Calu3 (cell line): ENCODE measurements around the gene NOD1. TPM values are rescaled to one million over a fixed set of nuclear protein-coding genes. Genes with fewer than 3 reads are reported as not detected.
A peak's percentile ranks its signal among the peaks of the same experiment; 100 is the strongest.
"Not testable (repeated sequence)": the region's sequence is repeated elsewhere in the genome, so short reads cannot be mapped to it uniquely, and the experiment has no call there.

ENCODE experiments used
- BruUV-seq: library from RNA; stranded (reverse); fragments of 400-500 nt; replicated peaks from 2 replicates; lab custom pipeline; 2021; lab: Mats Ljungman, UMichigan
- CTCF ChIA-PET: fragments of 300-600 bp; sonication (Branson Sonifier 250); formaldehyde crosslinking; loops from one replicate; lab custom pipeline; 2022; ENCODE audit warnings: antibody characterized with exemption; lab: Charles Lee
- DNase-seq: peaks from one replicate; pipeline ENCODE4 v3.0.0; 2022
- H3K27ac Mint-ChIP-seq: one replicate; pipeline ENCODE4 v1.8.0; 2022; ENCODE audit warnings: mixed read lengths; ENCODE audit not compliant: unreplicated experiment
- H3K27me3 Mint-ChIP-seq: one replicate; pipeline ENCODE4 v1.8.0; 2022; ENCODE audit warnings: mixed read lengths; ENCODE audit not compliant: unreplicated experiment
- H3K36me3 Mint-ChIP-seq: one replicate; pipeline ENCODE4 v1.8.0; 2022; ENCODE audit warnings: mild to moderate bottlenecking, moderate library complexity, mixed read lengths; ENCODE audit not compliant: insufficient read depth, unreplicated experiment
- H3K4me1 Mint-ChIP-seq: one replicate; pipeline ENCODE4 v1.8.0; 2022; ENCODE audit warnings: mild to moderate bottlenecking, low read depth, mixed read lengths; ENCODE audit not compliant: unreplicated experiment
- H3K4me3 Mint-ChIP-seq: one replicate; pipeline ENCODE4 v1.8.0; 2022; ENCODE audit warnings: mild to moderate bottlenecking, low read depth, moderate library complexity, mixed read lengths; ENCODE audit not compliant: unreplicated experiment
- H3K9me3 Mint-ChIP-seq: one replicate; pipeline ENCODE4 v1.8.0; 2022; ENCODE audit warnings: low read depth, mixed read lengths; ENCODE audit not compliant: unreplicated experiment
- intact Hi-C: fragments of 100-400 bp; cut with micrococcal nuclease; formaldehyde crosslinking; loops from one replicate; pipeline ENCODE4 v1.10.0; 2022; ENCODE audit not compliant: unreplicated experiment
- total RNA-seq: library from RNA; stranded (reverse); gene quantifications from 2 replicates; pipeline ENCODE4 v1.2.3, GENCODE V29; 2022
- TF ChIP-seq, protein P1 (sequence below): fragments of 200-600 bp; IDR thresholded peaks from one replicate; pipeline ENCODE4 v1.8.0; 2022; ENCODE audit warnings: antibody characterized with exemption; ENCODE audit not compliant: unreplicated experiment

Gene NOD1
- total RNA-seq, 1 experiment from 2014 or later, result 11.7 TPM

DNA sequence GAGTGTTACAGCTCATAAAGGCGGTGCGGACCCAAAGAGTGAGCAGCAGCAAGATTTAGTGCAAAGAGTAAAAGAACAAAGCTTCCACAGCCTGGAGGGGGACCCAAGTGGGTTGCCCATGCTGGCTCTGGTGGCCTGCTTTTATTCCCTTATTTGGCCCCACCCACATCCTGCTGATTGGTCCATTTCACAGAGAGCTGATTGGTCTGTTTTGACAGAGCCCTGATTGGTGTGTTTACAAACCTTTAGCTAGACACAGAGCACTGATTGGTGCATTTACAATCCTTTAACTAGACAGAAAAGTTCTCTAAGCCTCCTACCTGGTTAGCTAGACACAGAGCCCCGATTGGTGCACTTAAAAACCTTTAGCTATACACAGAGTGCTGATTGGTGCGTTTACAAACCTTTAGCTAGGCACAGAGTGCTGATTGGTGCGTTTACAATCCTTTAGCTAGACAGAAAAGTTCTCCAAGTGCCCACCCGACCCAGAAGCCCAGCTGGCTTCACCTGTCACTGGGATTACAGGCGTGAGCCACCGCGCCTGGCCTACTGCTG is 28.8 kb upstream of the NOD1 start:
- H3K9me3 Mint-ChIP-seq, DNase-seq, H3K27me3 Mint-ChIP-seq, BruUV-seq, H3K4me3 Mint-ChIP-seq, intact Hi-C loops: not testable (repeated sequence)
- CTCF ChIA-PET, result interaction anchor here (0.6 kb wide), 1 partner anchor 45 kb away, joined by 9 read pairs; no protein-coding TSS in a partner anchor
- H3K4me1 Mint-ChIP-seq, result peaks cover 46% of the 10 kb centered on the region
- peaks cover 50% of the 10 kb centered on the region for H3K36me3 Mint-ChIP-seq
- peak overlapping the region; percentile 22 for H3K27ac Mint-ChIP-seq

DNA sequence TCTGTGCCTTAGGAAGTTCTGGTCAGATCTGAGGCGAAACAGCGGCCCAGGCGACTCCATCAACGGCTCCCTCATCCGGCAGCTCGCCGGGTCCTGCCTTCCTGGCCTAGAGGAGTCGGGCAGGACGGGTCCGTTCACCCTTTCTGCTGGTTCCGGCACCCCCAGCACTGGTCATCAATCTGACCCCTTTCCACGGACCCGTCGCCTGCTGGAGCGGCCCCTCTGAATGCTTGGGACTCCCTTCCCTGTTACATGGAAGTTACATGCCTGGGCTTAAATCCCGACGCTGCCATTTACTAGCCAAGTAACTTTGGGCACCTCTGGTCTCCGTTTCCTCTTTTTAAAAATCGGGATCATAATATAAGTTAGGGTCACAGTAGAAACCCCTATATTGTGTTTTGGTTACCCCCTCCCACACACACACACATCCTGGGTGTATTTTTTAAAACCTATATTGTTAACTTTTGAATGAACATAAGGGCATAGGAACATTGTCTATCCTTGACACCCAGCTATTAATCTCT is 26.7 kb upstream of the NOD1 start:
- DNase-seq, result no peak
- H3K4me1 Mint-ChIP-seq, result peaks cover 62% of the 10 kb centered on the region
- peak overlapping the region; percentile 93 for H3K27ac Mint-ChIP-seq
- CTCF ChIA-PET, result no interaction called here
- no peaks in the 10 kb centered on the region for H3K9me3 Mint-ChIP-seq
- peak overlapping the region; percentile 91 for H3K4me3 Mint-ChIP-seq
- peaks cover 66% of the 10 kb centered on the region for H3K36me3 Mint-ChIP-seq
- TSS peak; percentile 91 for BruUV-seq
- no peaks in the 10 kb centered on the region for H3K27me3 Mint-ChIP-seq
- TF ChIP-seq, protein P1, sequence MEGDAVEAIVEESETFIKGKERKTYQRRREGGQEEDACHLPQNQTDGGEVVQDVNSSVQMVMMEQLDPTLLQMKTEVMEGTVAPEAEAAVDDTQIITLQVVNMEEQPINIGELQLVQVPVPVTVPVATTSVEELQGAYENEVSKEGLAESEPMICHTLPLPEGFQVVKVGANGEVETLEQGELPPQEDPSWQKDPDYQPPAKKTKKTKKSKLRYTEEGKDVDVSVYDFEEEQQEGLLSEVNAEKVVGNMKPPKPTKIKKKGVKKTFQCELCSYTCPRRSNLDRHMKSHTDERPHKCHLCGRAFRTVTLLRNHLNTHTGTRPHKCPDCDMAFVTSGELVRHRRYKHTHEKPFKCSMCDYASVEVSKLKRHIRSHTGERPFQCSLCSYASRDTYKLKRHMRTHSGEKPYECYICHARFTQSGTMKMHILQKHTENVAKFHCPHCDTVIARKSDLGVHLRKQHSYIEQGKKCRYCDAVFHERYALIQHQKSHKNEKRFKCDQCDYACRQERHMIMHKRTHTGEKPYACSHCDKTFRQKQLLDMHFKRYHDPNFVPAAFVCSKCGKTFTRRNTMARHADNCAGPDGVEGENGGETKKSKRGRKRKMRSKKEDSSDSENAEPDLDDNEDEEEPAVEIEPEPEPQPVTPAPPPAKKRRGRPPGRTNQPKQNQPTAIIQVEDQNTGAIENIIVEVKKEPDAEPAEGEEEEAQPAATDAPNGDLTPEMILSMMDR, result no peak
- intact Hi-C loops, result no loop called here

DNA sequence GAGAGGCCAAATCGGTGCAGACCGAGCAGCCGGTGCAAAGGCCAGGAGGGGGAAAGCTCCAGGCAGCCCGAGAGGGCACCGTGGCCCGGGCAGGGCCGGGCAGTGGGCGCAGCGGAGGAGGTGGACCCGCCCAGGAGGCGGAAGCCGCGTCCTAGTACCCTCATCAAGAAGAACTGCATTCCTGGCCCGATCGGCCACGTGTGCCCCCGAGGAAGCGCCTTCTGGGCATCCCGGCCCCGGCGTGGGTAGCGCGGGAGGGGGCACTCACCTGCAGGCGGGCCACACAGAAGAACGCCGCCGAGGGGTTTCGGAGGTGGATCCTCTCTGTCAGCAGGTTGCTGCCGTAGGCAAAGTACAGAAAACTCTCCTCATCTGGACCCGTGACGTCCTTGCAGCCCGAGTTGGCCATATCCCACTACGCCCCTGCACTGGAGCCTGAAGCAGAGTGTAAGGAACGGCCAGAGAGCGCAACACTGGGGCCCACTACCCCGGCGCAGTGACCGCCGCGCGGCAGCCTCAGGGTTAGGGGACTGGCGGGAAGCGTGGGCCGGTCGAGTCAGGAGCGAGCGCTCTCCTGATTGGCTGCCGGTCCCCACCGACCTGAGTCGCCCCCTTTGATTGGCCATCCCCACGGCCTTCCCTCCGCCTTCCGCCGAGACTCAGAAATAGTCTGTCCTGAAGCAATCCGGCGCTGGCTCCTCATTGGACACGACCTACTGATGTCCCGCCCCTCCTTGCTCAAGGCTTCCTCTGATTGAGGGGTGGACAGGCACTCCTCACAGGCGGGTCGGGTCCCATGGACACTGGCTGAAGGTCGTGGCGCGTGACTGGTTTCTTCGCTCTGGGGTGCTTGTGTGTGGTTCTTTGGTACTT is 26.0 kb upstream of the NOD1 start, which contains the start of gene GGCT:
Gene GGCT (minus strand): TSS at position 529 of the 873 bp plus-strand sequence. CDS start 120 bp downstream, at position 409.
- H3K9me3 Mint-ChIP-seq, result no peaks in the 10 kb centered on the region

DNA sequence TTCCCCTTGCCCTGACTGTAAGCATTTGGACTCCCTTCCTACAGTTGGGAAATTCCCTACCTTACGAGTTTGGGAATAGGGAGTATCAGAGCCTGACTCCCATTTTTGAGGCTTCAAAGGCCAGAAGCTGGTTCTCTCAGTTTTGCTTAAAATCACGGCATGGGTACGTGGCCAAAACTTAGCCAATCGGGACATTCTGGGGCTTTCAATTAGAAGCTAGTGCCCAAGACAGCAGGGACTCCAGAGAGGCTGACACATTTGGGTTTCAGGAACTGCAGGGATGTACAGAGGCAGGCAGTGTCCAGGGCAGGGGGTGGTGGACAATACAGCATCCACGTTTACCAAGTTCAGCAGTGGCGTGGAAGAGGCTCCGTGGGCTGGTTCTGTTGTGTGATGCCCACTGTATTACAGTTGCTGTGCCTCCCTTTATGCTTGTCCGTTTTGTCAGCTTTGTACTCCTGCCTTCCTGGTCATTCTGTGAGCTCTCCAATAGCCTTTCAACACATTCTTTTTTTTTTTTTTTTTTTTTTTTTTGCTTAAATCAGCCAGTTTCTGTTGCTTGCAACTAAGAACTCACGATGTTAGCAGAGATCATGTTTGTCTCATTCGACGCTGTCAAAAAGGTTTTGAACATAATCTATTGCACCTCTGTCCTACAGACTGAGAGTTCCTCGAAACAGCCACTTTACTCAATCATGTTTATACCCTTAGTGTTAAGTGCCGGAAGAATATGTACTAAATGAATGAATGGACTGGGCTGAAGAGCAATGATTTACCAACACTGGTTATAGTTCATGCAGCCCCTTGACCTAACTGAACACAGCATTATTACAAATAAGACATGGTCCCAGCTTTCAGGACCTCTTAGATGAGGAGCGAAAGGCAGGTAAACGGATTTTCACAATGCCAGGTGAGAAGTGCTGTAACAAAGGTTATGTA is 25.0 kb upstream of the NOD1 start:
- H3K9me3 Mint-ChIP-seq, result no peaks in the 10 kb centered on the region
- DNase-seq, result no peak
- CTCF ChIA-PET, result interaction anchor here (0.6 to 1.6 kb wide), 5 partner anchors 60 to 339 kb away, joined by 3 to 5 read pairs (median 3); no protein-coding TSS in a partner anchor
- intact Hi-C loops, result no loop called here
- peaks cover 46% of the 10 kb centered on the region for H3K4me1 Mint-ChIP-seq
- no peaks in the 10 kb centered on the region for H3K27me3 Mint-ChIP-seq
- BruUV-seq, result TSS peak; percentile 51
- peak overlapping the region; percentile 91 for H3K4me3 Mint-ChIP-seq
- H3K27ac Mint-ChIP-seq, result peak overlapping the region; percentile 93
- H3K36me3 Mint-ChIP-seq, result peaks cover 59% of the 10 kb centered on the region
- TF ChIP-seq, protein P1, result no peak

More for the DNA sequence above, 26.0 kb upstream of the NOD1 start, which contains the start of gene GGCT:
- intact Hi-C loops, result no loop called here
- H3K36me3 Mint-ChIP-seq, result peaks cover 64% of the 10 kb centered on the region
- H3K27me3 Mint-ChIP-seq, result no peaks in the 10 kb centered on the region
- DNase-seq, result peak; percentile 99
- CTCF ChIA-PET, result interaction anchor here (1.0 to 1.2 kb wide), 2 partner anchors 229 to 340 kb away, joined by 3 to 5 read pairs; no protein-coding TSS in a partner anchor
- H3K27ac Mint-ChIP-seq, result peak within 1 kb of the TSS; percentile 93
- peak within 1 kb of the TSS; percentile 91 for H3K4me3 Mint-ChIP-seq
- TF ChIP-seq, protein P1, result no peak
- BruUV-seq, result no TSS peak
- peaks cover 56% of the 10 kb centered on the region for H3K4me1 Mint-ChIP-seq
